Astrocyte of the spinal cord (primary cell): ENCODE data around the gene NIPAL3.
"Not testable (repeated sequence)": the region's sequence is repeated elsewhere in the genome, so short reads cannot be mapped to it uniquely, and the experiment has no call there.

Experiments used
- DNase-seq: peaks from one replicate; pipeline ENCODE4 v3.0.0; 2011; ENCODE audit warnings: low read depth, low spot score
- H3K4me3 ChIP-seq: 2 replicates; pipeline ENCODE4 v1.5.1; 2011; ENCODE audit warnings: low read depth, mild to moderate bottlenecking, low read length, moderate library complexity
- in situ Hi-C: cut with HindIII; loops from 2 replicates; pipeline ENCODE4 v1.10.0; 2017; ENCODE audit warnings: low sequenced_read_pairs
- TF ChIP-seq, protein P1 (sequence below): IDR thresholded peaks from 2 replicates; pipeline ENCODE4 v1.5.1; 2012; ENCODE audit warnings: low read depth, mild to moderate bottlenecking, low read length, inconsistent platforms

The NIPAL3 gene

GRCh38 chr1:24441480-24441879, 25.9 kb downstream of the NIPAL3 start:
- H3K4me3 ChIP-seq: no peak overlapping the region
- no peak for DNase-seq
- TF ChIP-seq, protein P1, sequence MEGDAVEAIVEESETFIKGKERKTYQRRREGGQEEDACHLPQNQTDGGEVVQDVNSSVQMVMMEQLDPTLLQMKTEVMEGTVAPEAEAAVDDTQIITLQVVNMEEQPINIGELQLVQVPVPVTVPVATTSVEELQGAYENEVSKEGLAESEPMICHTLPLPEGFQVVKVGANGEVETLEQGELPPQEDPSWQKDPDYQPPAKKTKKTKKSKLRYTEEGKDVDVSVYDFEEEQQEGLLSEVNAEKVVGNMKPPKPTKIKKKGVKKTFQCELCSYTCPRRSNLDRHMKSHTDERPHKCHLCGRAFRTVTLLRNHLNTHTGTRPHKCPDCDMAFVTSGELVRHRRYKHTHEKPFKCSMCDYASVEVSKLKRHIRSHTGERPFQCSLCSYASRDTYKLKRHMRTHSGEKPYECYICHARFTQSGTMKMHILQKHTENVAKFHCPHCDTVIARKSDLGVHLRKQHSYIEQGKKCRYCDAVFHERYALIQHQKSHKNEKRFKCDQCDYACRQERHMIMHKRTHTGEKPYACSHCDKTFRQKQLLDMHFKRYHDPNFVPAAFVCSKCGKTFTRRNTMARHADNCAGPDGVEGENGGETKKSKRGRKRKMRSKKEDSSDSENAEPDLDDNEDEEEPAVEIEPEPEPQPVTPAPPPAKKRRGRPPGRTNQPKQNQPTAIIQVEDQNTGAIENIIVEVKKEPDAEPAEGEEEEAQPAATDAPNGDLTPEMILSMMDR: no peak
- in situ Hi-C loops: no loop called here

GRCh38 chr1:24441996-24442668, 26.5 kb downstream of the NIPAL3 start:
- no peak for DNase-seq
- no peak overlapping the region for H3K4me3 ChIP-seq
- in situ Hi-C loops: no loop called here
- TF ChIP-seq, protein P1: no peak

- no peak for DNase-seq
- in situ Hi-C loops: no loop called here
- TF ChIP-seq, protein P1: no peak
- H3K4me3 ChIP-seq: no peak overlapping the region
Measured at GRCh38 chr1:24442764-24443163, 27.2 kb downstream of the NIPAL3 start.

- TF ChIP-seq, protein P1: no peak
- in situ Hi-C loops: no loop called here
- no peak overlapping the region for H3K4me3 ChIP-seq
- no peak for DNase-seq
Measured at GRCh38 chr1:24443241-24443656, 27.6 kb downstream of the NIPAL3 start.

GRCh38 chr1:24446446-24446845, 30.8 kb downstream of the NIPAL3 start:
- H3K4me3 ChIP-seq, DNase-seq, in situ Hi-C loops: not testable (repeated sequence)

- no peak for DNase-seq
- in situ Hi-C loops: no loop called here
- no peak overlapping the region for H3K4me3 ChIP-seq
- TF ChIP-seq, protein P1: no peak
Measured at GRCh38 chr1:24450316-24450715, 34.7 kb downstream of the NIPAL3 start.

- TF ChIP-seq, protein P1: no peak
- in situ Hi-C loops: no loop called here
- no peak for DNase-seq
- H3K4me3 ChIP-seq: no peak overlapping the region
Measured at GRCh38 chr1:24450857-24451397, 35.3 kb downstream of the NIPAL3 start.
